ENCODE results near the gene PLAAT2.
A peak's percentile ranks its signal among the peaks of the same experiment; 100 is the strongest.

The PLAAT2 gene

DNA sequence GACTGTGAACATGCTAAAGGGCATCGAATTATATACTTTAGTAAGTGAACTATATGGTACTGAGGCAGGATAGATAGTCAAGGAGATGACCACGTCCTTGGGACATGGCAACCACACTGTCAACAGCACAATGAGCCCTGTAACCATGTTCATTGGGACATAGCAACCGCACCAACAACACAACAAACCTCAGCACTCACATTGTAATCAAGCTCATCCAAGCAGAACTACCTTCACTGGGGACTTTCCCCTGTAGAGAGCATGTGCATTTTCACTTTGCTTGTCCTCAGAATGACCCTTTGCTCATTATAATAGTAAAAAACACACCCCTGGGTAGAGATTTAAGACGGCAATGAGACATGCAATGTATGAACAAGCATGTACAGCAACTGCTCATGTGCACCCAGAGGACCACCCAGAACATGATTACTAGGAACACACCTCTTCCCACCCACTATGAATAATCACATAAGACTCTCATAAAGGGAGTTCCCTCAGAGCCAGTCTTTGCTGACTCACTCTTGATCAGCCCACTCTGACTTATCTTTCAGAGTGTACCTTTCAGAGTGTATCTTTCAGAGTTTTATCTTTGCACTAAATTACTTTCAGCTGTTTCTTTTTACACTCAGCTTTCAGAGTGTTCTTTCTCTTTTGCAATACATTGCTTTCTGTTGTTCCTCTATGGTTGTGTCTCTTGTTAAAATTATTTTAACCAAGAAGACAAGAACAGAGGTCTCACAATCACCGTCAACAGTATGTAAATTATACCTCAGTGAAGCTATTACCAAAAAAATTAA lies 4.1 kb upstream of the PLAAT2 start:
- Histone ChIP-seq H3K4me3 (ENCODE audit: severe bottlenecking) (no peak overlapping the region), H3K9me3 (ENCODE audit: severe bottlenecking) (no peaks in the 10 kb centered on the region), H3K4me1 (ENCODE audit: insufficient read depth, poor library complexity, severe bottlenecking) (peaks cover 34% of the 10 kb centered on the region), H3K27ac (ENCODE audit: poor library complexity, severe bottlenecking) (peak overlapping the region; percentile 75), H3K36me3 (ENCODE audit: low read depth) (no peaks in the 10 kb centered on the region), H3K27me3 (ENCODE audit: insufficient read depth, poor library complexity, severe bottlenecking) (no peaks in the 10 kb centered on the region)
- TF ChIP-seq, protein P1, sequence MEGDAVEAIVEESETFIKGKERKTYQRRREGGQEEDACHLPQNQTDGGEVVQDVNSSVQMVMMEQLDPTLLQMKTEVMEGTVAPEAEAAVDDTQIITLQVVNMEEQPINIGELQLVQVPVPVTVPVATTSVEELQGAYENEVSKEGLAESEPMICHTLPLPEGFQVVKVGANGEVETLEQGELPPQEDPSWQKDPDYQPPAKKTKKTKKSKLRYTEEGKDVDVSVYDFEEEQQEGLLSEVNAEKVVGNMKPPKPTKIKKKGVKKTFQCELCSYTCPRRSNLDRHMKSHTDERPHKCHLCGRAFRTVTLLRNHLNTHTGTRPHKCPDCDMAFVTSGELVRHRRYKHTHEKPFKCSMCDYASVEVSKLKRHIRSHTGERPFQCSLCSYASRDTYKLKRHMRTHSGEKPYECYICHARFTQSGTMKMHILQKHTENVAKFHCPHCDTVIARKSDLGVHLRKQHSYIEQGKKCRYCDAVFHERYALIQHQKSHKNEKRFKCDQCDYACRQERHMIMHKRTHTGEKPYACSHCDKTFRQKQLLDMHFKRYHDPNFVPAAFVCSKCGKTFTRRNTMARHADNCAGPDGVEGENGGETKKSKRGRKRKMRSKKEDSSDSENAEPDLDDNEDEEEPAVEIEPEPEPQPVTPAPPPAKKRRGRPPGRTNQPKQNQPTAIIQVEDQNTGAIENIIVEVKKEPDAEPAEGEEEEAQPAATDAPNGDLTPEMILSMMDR (IDR thresholded peaks at IDR 0.05; ENCODE audit: poor library complexity, severe bottlenecking): no peak
- ATAC-seq (ENCODE audit: low read depth) (peak; percentile 97), DNase-seq (ENCODE audit: low spot score) (no peak)

- DNase-seq (ENCODE audit: low spot score) (no peak), ATAC-seq (ENCODE audit: low read depth) (peak; percentile 54)
- H3K9me3 ChIP-seq (ENCODE audit: severe bottlenecking): no peaks in the 10 kb centered on the region
- H3K4me1 ChIP-seq (ENCODE audit: insufficient read depth, poor library complexity, severe bottlenecking): peaks cover 44% of the 10 kb centered on the region
- H3K27me3 ChIP-seq (ENCODE audit: insufficient read depth, poor library complexity, severe bottlenecking): no peaks in the 10 kb centered on the region
- H3K4me3 ChIP-seq (ENCODE audit: severe bottlenecking): no peak overlapping the region
- TF ChIP-seq, protein P1 (IDR thresholded peaks at IDR 0.05; ENCODE audit: poor library complexity, severe bottlenecking): no peak
- peak overlapping the region; percentile 75 for H3K27ac ChIP-seq (ENCODE audit: poor library complexity, severe bottlenecking)
- no peaks in the 10 kb centered on the region for H3K36me3 ChIP-seq (ENCODE audit: low read depth)
Measured at GRCh38 chr11:63564784-63565350, 1.7 kb upstream of the PLAAT2 start.

- TF ChIP-seq, protein P1 (IDR thresholded peaks at IDR 0.05; ENCODE audit: poor library complexity, severe bottlenecking): no peak
Measured at GRCh38 chr11:63564056-63564774, 1.0 kb upstream of the PLAAT2 start.

GRCh38 chr11:63560506-63561180 lies 2.5 kb downstream of the PLAAT2 start:
- no peaks in the 10 kb centered on the region for H3K36me3 ChIP-seq (ENCODE audit: low read depth)
- H3K4me3 ChIP-seq (ENCODE audit: severe bottlenecking): no peak overlapping the region
- H3K27me3 ChIP-seq (ENCODE audit: insufficient read depth, poor library complexity, severe bottlenecking): no peaks in the 10 kb centered on the region
- TF ChIP-seq, protein P1 (IDR thresholded peaks at IDR 0.05; ENCODE audit: poor library complexity, severe bottlenecking): no peak
- H3K4me1 ChIP-seq (ENCODE audit: insufficient read depth, poor library complexity, severe bottlenecking): peaks cover 22% of the 10 kb centered on the region
- peak overlapping the region; percentile 36 for H3K27ac ChIP-seq (ENCODE audit: poor library complexity, severe bottlenecking)
- DNase-seq (ENCODE audit: low spot score) (no peak), ATAC-seq (ENCODE audit: low read depth) (peak; percentile 28; the same call in 2 of the 3 replicates)
- H3K9me3 ChIP-seq (ENCODE audit: severe bottlenecking): no peaks in the 10 kb centered on the region

More at GRCh38 chr11:63564056-63564774, 1.0 kb upstream of the PLAAT2 start:
- DNase-seq (ENCODE audit: low spot score) (no peak), ATAC-seq (ENCODE audit: low read depth) (no peak)
- no peaks in the 10 kb centered on the region for H3K36me3 ChIP-seq (ENCODE audit: low read depth)
- H3K27me3 ChIP-seq (ENCODE audit: insufficient read depth, poor library complexity, severe bottlenecking): no peaks in the 10 kb centered on the region
- no peak overlapping the region for H3K4me3 ChIP-seq (ENCODE audit: severe bottlenecking)
- peak overlapping the region; percentile 75 for H3K27ac ChIP-seq (ENCODE audit: poor library complexity, severe bottlenecking)
- peaks cover 44% of the 10 kb centered on the region for H3K4me1 ChIP-seq (ENCODE audit: insufficient read depth, poor library complexity, severe bottlenecking)
- H3K9me3 ChIP-seq (ENCODE audit: severe bottlenecking): no peaks in the 10 kb centered on the region
